Measurements from ENCODE around the gene SPTY2D1. TPM values are rescaled to one million over a fixed set of nuclear protein-coding genes. Genes with fewer than 3 reads are reported as not detected.
A peak's percentile ranks its signal among the peaks of the same experiment; 100 is the strongest.
"Not testable (repeated sequence)": the region's sequence is repeated elsewhere in the genome, so short reads cannot be mapped to it uniquely, and the experiment has no call there.

Gene SPTY2D1
- total RNA-seq (10 to 100 TPM; 16.9 to 19.9 TPM), polyA plus RNA-seq (1 to 10 TPM; 3.9 to 6.1 TPM)
- long read RNA-seq, donor 1, full-length matches to known transcripts, result 6 of 24 reads
- long read RNA-seq, donor 1, partial matches to known transcripts, result 2 of 24 reads
- long read RNA-seq, donor 1, other reads (novel, unspliced or antisense), result 16 of 24 reads
- long read RNA-seq, donor 2, full-length matches to known transcripts, result 3 of 8 reads
- long read RNA-seq, donor 2, partial matches to known transcripts, result 3 of 8 reads
- long read RNA-seq, donor 2, other reads (novel, unspliced or antisense), result 2 of 8 reads

DNA sequence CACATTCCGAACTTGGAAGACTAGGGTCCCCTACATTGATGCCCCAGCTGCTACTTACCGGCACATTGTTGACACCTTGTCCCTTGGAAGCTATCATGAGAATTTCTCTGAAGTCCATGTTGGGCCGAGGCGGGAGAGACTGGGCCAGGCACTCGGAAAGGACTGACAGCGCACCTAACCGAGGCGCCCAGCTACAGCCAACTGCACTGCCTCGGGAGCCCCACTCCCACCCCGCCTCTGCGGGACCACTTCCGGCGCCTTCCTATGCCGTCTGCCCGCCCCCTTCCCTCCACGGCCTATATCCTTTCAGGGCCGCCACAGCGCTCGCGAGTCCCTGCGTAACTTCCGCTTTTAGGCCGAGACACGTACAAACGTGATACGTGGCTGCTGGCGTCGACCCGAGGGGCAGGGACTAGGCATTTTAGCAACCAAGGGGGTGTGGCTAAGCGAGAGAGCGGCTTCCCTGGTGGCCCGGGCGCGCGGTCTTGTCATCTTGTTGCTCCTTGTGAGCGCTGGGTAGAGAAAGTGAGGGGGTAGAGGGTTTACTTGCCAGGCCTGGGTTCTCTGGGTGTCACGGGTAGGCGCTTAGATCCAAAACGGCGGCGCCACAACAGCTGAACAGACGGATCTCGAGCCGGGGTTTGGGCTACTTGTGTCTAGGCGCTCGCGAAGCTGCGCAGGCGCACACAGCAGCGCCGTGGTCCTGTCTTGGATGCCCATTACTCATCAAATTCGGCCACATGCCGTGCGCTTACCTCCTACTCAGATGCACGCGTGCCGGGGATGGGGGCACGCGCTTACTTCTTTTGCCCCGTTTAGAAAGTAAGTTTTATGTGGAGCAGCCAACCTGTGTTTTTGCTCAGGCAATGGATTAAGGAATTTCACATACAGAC lies at the start of gene SPTY2D1:
Gene SPTY2D1 (minus strand): TSS at position 203 of the 893 bp plus-strand sequence. CDS start 85 bp downstream, at position 118.
- peak within 1 kb of the TSS; percentile 3 to 72 for H3K27ac ChIP-seq (ENCODE audit: low read depth in 1 of 2, low read length in 2 of 2)
- H3K36me3 ChIP-seq (ENCODE audit: control insufficient read depth in 1 of 2, insufficient read depth in 2 of 2, low read length in 1 of 2), result no peaks in the 10 kb centered on the region
- H3K9me3 ChIP-seq (ENCODE audit: control insufficient read depth, low read length), result no peaks in the 10 kb centered on the region
- 0 to 1% methylated on average over 60 of the region's 60 CpGs for WGBS, 2 donors
- intact Hi-C loops (cut with DNase I), result loop anchor here (5.0 kb wide), 2 partner anchors 47 to 63 kb away; partner anchors contain the start of genes TMEM86A (in 1 of the 2) and UEVLD (in 1 of the 2)
- ATAC-seq (ENCODE audit: low FRiP score) (peak; percentile 100), DNase-seq (peak; percentile 100)
- H3K4me1 ChIP-seq (ENCODE audit: control insufficient read depth in 1 of 2, insufficient read depth in 2 of 2, low read length in 2 of 2), result peaks cover 0 to 3% of the 10 kb centered on the region in 2 donors
- H3K27me3 ChIP-seq (ENCODE audit: control insufficient read depth in 1 of 2, insufficient read depth in 2 of 2, low read length in 1 of 2), result no peaks in the 10 kb centered on the region
- H3K4me3 ChIP-seq (ENCODE audit: low read length in 2 of 2), result peak within 1 kb of the TSS; percentile 75 to 84

- ATAC-seq (ENCODE audit: low FRiP score), result no peak
- DNase-seq, result no peak
- no peaks in the 10 kb centered on the region for H3K36me3 ChIP-seq (ENCODE audit: control insufficient read depth in 1 of 2, insufficient read depth in 2 of 2, low read length in 1 of 2)
- no peaks in the 10 kb centered on the region for H3K4me1 ChIP-seq (ENCODE audit: control insufficient read depth in 1 of 2, insufficient read depth in 2 of 2, low read length in 2 of 2)
- intact Hi-C loops (cut with DNase I), result no loop called here
- no peaks in the 10 kb centered on the region for H3K9me3 ChIP-seq (ENCODE audit: control insufficient read depth, low read length)
- no peaks in the 10 kb centered on the region for H3K27me3 ChIP-seq (ENCODE audit: control insufficient read depth in 1 of 2, insufficient read depth in 2 of 2, low read length in 1 of 2)
- H3K27ac ChIP-seq (ENCODE audit: low read depth in 1 of 2, low read length in 2 of 2), result no peak overlapping the region
- H3K4me3 ChIP-seq (ENCODE audit: low read length in 2 of 2), result no peak overlapping the region
- 88 to 94% methylated on average over 3 of the region's 3 CpGs for WGBS, 2 donors
Observed at GRCh38 chr11:18682466-18682865, 48.3 kb upstream of the SPTY2D1 start.

- H3K9me3 ChIP-seq (ENCODE audit: control insufficient read depth, low read length); DNase-seq; intact Hi-C loops (cut with DNase I); H3K27me3 ChIP-seq (ENCODE audit: control insufficient read depth in 1 of 2, insufficient read depth in 2 of 2, low read length in 1 of 2); H3K4me1 ChIP-seq (ENCODE audit: control insufficient read depth in 1 of 2, insufficient read depth in 2 of 2, low read length in 2 of 2); ATAC-seq (ENCODE audit: low FRiP score); H3K4me3 ChIP-seq (ENCODE audit: low read length in 2 of 2); H3K36me3 ChIP-seq (ENCODE audit: control insufficient read depth in 1 of 2, insufficient read depth in 2 of 2, low read length in 1 of 2); H3K27ac ChIP-seq (ENCODE audit: low read depth in 1 of 2, low read length in 2 of 2): not testable (repeated sequence)
- WGBS, 2 donors, result 89 to 95% methylated on average over 1 of the region's 1 CpG
Observed at GRCh38 chr11:18681949-18682348, 47.8 kb upstream of the SPTY2D1 start.

- WGBS, 2 donors, result 80% methylated on average over 3 of the region's 3 CpGs
- no peaks in the 10 kb centered on the region for H3K36me3 ChIP-seq (ENCODE audit: control insufficient read depth in 1 of 2, insufficient read depth in 2 of 2, low read length in 1 of 2)
- no peaks in the 10 kb centered on the region for H3K27me3 ChIP-seq (ENCODE audit: control insufficient read depth in 1 of 2, insufficient read depth in 2 of 2, low read length in 1 of 2)
Observed at GRCh38 chr11:18677560-18677959, 43.4 kb upstream of the SPTY2D1 start.

GRCh38 chr11:18676803-18677202 lies 42.7 kb upstream of the SPTY2D1 start:
- ATAC-seq (ENCODE audit: low FRiP score), result no peak
- DNase-seq, result no peak
- Histone ChIP-seq H3K9me3 (ENCODE audit: control insufficient read depth, low read length) (no peaks in the 10 kb centered on the region), H3K36me3 (ENCODE audit: control insufficient read depth in 1 of 2, insufficient read depth in 2 of 2, low read length in 1 of 2) (no peaks in the 10 kb centered on the region), H3K27me3 (ENCODE audit: control insufficient read depth in 1 of 2, insufficient read depth in 2 of 2, low read length in 1 of 2) (no peaks in the 10 kb centered on the region), H3K27ac (ENCODE audit: low read depth in 1 of 2, low read length in 2 of 2) (no peak overlapping the region), H3K4me3 (ENCODE audit: low read length in 2 of 2) (no peak overlapping the region), H3K4me1 (ENCODE audit: control insufficient read depth in 1 of 2, insufficient read depth in 2 of 2, low read length in 2 of 2) (no peaks in the 10 kb centered on the region)
- WGBS, 2 donors, result 57 to 82% methylated on average over 4 of the region's 4 CpGs
- intact Hi-C loops (cut with DNase I), result no loop called here

More at GRCh38 chr11:18677560-18677959, 43.4 kb upstream of the SPTY2D1 start:
- H3K4me1 ChIP-seq (ENCODE audit: control insufficient read depth in 1 of 2, insufficient read depth in 2 of 2, low read length in 2 of 2), result no peaks in the 10 kb centered on the region
- H3K27ac ChIP-seq (ENCODE audit: low read depth in 1 of 2, low read length in 2 of 2), result no peak overlapping the region
- H3K9me3 ChIP-seq (ENCODE audit: control insufficient read depth, low read length), result no peaks in the 10 kb centered on the region
- intact Hi-C loops (cut with DNase I), result no loop called here
- H3K4me3 ChIP-seq (ENCODE audit: low read length in 2 of 2), result no peak overlapping the region
- no peak for DNase-seq
- ATAC-seq (ENCODE audit: low FRiP score), result no peak

DNA sequence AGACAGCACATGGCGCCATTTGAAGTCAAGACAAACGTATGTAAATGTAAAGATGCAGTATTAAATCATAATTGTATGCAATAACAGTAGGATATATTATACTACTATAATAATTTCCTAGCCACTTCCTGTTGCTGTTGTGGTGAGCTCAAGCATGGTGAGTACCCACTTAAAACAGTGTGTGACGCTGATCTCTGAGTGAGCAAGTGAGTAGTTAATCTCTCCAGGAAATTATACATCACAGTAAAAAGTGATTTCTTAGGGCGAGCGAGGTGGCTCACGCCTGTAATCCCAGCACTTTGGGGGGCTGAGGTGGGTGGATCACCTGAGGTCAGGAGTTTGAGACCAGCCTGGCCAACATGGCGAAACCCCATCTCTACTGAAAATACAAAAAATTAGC lies 38.1 kb upstream of the SPTY2D1 start:
- H3K27me3 ChIP-seq (ENCODE audit: control insufficient read depth in 1 of 2, insufficient read depth in 2 of 2, low read length in 1 of 2); ATAC-seq (ENCODE audit: low FRiP score); H3K4me3 ChIP-seq (ENCODE audit: low read length in 2 of 2); H3K4me1 ChIP-seq (ENCODE audit: control insufficient read depth in 1 of 2, insufficient read depth in 2 of 2, low read length in 2 of 2); H3K36me3 ChIP-seq (ENCODE audit: control insufficient read depth in 1 of 2, insufficient read depth in 2 of 2, low read length in 1 of 2); H3K9me3 ChIP-seq (ENCODE audit: control insufficient read depth, low read length); H3K27ac ChIP-seq (ENCODE audit: low read depth in 1 of 2, low read length in 2 of 2); intact Hi-C loops (cut with DNase I); DNase-seq: not testable (repeated sequence)
- 75 to 79% methylated on average over 7 of the region's 7 CpGs for WGBS, 2 donors

- Histone ChIP-seq H3K27me3 (ENCODE audit: control insufficient read depth in 1 of 2, insufficient read depth in 2 of 2, low read length in 1 of 2) (no peaks in the 10 kb centered on the region), H3K27ac (ENCODE audit: low read depth in 1 of 2, low read length in 2 of 2) (no peak overlapping the region), H3K4me3 (ENCODE audit: low read length in 2 of 2) (no peak overlapping the region), H3K36me3 (ENCODE audit: control insufficient read depth in 1 of 2, insufficient read depth in 2 of 2, low read length in 1 of 2) (no peaks in the 10 kb centered on the region), H3K9me3 (ENCODE audit: control insufficient read depth, low read length) (no peaks in the 10 kb centered on the region), H3K4me1 (ENCODE audit: control insufficient read depth in 1 of 2, insufficient read depth in 2 of 2, low read length in 2 of 2) (no peaks in the 10 kb centered on the region)
- DNase-seq (no peak), ATAC-seq (ENCODE audit: low FRiP score) (no peak)
- intact Hi-C loops (cut with DNase I), result no loop called here
- 78 to 83% methylated on average over 2 of the region's 2 CpGs for WGBS, 2 donors
Observed at GRCh38 chr11:18671246-18671645, 37.1 kb upstream of the SPTY2D1 start.

DNA sequence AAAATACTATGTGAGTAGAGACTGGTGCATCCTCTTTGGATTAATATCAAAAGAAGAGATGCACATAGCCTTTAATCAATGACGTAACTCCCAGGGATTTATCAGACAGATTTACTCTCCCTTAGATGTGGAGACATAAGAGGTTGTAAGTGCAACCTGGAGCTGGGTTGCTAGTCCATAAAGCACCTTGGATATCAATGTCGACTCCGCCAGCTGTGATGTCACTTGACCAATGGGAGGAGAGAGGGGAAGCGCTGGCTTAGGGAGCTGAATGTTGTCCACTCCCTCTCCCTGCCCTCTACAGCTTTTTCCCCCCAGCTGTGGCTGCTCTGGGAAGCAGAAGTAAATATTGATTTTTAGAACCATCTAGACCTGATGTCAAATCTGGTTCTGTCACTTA lies 35.6 kb upstream of the SPTY2D1 start:
- ATAC-seq (ENCODE audit: low FRiP score) (no peak), DNase-seq (peak in 1 of 2 donors; percentile 54)
- 74% methylated on average over 4 of the region's 4 CpGs for WGBS, 2 donors
- H3K9me3 ChIP-seq (ENCODE audit: control insufficient read depth, low read length), result no peaks in the 10 kb centered on the region
- no peak overlapping the region for H3K27ac ChIP-seq (ENCODE audit: low read depth in 1 of 2, low read length in 2 of 2)
- H3K4me3 ChIP-seq (ENCODE audit: low read length in 2 of 2), result no peak overlapping the region
- H3K36me3 ChIP-seq (ENCODE audit: control insufficient read depth in 1 of 2, insufficient read depth in 2 of 2, low read length in 1 of 2), result no peaks in the 10 kb centered on the region
- intact Hi-C loops (cut with DNase I), result no loop called here
- no peaks in the 10 kb centered on the region for H3K27me3 ChIP-seq (ENCODE audit: control insufficient read depth in 1 of 2, insufficient read depth in 2 of 2, low read length in 1 of 2)
- no peaks in the 10 kb centered on the region for H3K4me1 ChIP-seq (ENCODE audit: control insufficient read depth in 1 of 2, insufficient read depth in 2 of 2, low read length in 2 of 2)
